Esophagus squamous epithelium (tissue), 4 donors: ENCODE measurements around the gene TREML4.

Experiments used
- POLR2A ChIP-seq, 4 donors: fragments of 450-650 bp; IDR thresholded peaks; one replicate each; pipeline ENCODE4 v1.6.1; 2017; ENCODE audit warnings: antibody characterized with exemption in 4 of 4, mild to moderate bottlenecking in 4 of 4, moderate library complexity in 3 of 4
- TF ChIP-seq, protein P1 (sequence below), 6 experiments: fragments of 450-650 bp in 4 of 6; fragments of 200-600 bp in 2 of 6; sonication (generic) in 2 of 6; IDR thresholded peaks; one replicate each; pipeline ENCODE4 v1.5.1; 2016 to 2019; ENCODE audit warnings: antibody characterized with exemption in 6 of 6, mild to moderate bottlenecking in 4 of 6, moderate library complexity in 4 of 6

DNA sequence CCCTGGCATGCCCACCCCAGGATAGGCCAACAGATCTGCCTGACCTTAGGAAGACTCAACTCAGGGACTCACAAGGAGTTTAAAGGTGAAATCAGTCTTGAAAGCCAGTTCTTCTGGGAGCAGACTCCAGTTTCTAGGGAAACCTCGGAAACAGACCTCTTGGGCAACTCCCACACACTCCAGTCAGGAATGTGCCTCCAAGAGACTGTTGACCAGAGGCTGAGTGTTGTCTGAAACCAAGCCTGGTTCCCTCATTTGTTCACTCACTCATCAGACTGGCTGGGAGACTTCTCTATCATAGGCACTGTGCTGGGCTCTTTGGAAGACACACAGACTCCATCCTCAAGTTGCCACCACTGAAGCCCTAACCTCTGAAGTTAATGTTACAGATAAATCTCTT lies 56.6 kb downstream of the TREML4 start:
- TF ChIP-seq, protein P1, sequence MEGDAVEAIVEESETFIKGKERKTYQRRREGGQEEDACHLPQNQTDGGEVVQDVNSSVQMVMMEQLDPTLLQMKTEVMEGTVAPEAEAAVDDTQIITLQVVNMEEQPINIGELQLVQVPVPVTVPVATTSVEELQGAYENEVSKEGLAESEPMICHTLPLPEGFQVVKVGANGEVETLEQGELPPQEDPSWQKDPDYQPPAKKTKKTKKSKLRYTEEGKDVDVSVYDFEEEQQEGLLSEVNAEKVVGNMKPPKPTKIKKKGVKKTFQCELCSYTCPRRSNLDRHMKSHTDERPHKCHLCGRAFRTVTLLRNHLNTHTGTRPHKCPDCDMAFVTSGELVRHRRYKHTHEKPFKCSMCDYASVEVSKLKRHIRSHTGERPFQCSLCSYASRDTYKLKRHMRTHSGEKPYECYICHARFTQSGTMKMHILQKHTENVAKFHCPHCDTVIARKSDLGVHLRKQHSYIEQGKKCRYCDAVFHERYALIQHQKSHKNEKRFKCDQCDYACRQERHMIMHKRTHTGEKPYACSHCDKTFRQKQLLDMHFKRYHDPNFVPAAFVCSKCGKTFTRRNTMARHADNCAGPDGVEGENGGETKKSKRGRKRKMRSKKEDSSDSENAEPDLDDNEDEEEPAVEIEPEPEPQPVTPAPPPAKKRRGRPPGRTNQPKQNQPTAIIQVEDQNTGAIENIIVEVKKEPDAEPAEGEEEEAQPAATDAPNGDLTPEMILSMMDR (IDR thresholded peaks at IDR 0.05) = no peak
- TF ChIP-seq POLR2A (IDR thresholded peaks at IDR 0.05) = no peak
